GM18511 (cell line): ENCODE results near the gene OR52K1.
"Not testable (repeated sequence)": the region's sequence is repeated elsewhere in the genome, so short reads cannot be mapped to it uniquely, and the experiment has no call there.

ENCODE experiments used
- ATAC-seq: cut with Tn5 transposase; IDR thresholded peaks from one replicate; pipeline ENCODE4 v1.9.1; 2021; ENCODE audit warnings: mild to moderate bottlenecking, moderate library complexity; ENCODE audit not compliant: unreplicated experiment

OR52K1 gene

GRCh38 chr11:4491405-4491804, 9.0 kb downstream of the OR52K1 start:
- not testable (repeated sequence) for ATAC-seq

DNA sequence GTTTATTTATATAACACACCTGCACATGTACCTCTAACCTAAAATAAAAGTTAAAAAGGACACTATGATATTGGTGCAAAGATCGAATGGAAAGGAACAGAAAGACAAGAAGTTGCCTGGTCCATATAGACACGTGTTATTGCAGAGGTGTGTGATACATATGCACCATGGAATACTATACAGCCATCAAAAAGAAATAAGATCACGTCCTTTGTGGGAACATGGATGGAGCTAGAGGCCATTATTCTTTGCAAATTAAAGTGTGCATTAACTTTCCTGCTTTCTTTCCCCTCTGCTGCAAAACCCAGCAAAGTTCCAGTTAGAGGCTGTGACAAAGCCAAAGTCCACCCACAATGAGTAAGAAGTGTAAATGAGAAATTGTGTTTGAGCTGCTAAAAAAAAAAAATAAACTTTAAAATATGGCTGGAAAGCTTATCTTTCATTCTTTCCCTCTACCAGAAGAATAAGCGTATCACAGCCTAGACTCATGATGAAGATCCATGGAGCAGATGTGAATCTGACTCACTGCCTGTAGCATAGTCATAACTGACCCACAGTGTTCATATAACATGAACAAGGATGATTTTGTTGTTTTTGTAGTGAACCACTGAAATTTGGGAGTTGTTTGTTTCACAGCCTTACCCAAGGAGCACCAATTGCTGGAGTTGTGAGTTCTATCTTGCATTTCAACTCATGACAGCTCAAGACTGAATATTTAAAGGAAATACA, 9.6 kb downstream of the OR52K1 start:
- no peak for ATAC-seq

DNA sequence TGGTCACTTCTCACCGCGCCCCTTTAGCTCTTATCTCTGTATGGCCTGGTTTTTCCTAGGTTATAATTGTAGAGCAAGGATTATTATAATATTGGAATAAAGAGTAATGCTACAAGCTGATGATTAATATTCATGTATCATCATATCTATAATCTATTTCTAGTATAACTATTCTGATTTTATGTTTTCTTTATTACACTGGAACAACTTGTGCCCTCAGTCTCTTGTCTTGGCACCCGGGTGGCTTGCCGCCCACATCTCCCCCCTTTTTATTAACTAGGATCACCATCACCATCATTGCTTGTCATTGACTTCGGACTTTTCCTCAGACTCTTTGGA, 11.0 kb downstream of the OR52K1 start:
- no peak for ATAC-seq

- no peak for ATAC-seq
Measured at GRCh38 chr11:4495487-4495886, 13.0 kb downstream of the OR52K1 start.

- no peak for ATAC-seq
Measured at GRCh38 chr11:4495986-4496385, 13.5 kb downstream of the OR52K1 start.

GRCh38 chr11:4496557-4497248, 14.3 kb downstream of the OR52K1 start:
- ATAC-seq, result no peak

- no peak for ATAC-seq
Measured at GRCh38 chr11:4508886-4509285, 26.4 kb downstream of the OR52K1 start.

GRCh38 chr11:4511282-4512245, 29.1 kb downstream of the OR52K1 start:
- ATAC-seq, result no peak

DNA sequence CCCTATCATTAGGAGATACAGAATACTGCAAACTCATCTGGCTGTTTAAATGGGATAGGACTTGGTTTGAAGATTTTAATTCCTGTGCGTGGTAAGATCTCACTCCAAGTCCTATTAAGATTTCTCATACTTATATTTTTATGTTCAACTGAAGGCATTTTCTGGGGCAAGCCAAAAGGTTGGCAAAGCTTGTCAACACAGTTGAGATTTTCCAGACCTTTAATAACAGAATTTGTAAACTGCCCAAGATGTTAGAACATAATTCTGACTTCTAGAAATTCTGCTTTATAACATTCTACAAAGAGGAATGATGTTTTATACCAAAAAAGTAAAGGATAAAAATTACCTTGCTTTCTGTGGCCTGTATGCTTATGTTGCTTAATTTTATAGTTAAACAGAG, 31.8 kb downstream of the OR52K1 start:
- no peak for ATAC-seq

DNA sequence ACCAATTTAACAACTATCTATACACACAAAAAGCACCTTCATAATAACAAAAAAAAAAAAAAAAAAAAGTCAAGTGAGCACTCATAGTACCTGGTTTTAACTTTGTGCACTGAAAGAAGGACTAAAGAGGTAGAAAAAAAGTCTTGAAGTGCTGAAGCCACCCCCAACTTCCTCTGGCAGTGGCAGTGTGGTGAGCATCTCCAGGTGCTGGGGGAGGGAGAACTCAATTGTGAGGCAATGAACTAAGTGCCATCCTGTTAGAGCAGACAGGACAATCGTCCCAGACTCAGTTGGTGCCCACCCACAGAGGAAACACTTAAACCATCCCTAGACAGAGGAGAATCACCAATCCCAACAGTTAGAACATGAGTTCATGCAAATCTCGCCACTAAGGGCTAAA, 39.9 kb downstream of the OR52K1 start:
- no peak for ATAC-seq

DNA sequence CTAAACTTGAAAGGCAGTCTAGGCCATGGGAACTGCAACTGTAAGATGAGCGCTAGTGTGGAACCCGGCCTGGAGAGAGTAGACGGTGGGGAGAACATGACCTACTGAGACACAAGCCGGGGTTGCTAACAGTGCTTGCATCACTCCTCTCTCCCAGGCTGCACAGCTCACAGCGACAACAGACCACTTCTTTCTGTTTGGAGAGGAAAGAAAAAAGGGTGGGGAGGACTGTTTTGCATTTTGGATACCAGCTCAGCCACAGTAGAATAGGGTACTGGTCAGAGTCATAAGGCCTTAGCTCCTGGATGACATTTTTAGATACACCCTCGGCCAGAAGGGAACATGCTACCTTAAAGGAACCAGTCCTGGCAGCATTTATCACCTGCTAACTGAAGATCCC, 40.3 kb downstream of the OR52K1 start:
- ATAC-seq, result no peak

DNA sequence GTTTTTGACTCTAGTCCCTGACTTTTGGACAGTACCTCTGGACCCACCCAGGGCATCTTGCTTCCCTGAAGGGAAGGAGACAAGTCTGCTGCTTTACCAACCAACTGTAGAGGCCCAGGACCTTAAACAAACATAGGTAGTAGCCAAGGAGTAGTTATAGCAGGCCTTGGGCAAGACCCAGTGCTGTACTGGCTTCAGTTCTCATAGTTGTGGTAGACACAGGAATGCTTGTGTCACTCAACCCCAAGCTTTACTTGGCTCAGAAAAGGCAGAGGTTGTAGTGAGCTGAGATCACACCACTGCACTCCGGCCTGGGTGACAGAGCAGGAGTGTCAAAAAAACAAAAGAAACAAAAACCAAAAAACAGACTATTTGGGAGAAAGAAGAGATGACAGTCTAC, 41.2 kb downstream of the OR52K1 start:
- ATAC-seq, result no peak

GRCh38 chr11:4527926-4528325, 45.5 kb downstream of the OR52K1 start:
- ATAC-seq, result no peak

DNA sequence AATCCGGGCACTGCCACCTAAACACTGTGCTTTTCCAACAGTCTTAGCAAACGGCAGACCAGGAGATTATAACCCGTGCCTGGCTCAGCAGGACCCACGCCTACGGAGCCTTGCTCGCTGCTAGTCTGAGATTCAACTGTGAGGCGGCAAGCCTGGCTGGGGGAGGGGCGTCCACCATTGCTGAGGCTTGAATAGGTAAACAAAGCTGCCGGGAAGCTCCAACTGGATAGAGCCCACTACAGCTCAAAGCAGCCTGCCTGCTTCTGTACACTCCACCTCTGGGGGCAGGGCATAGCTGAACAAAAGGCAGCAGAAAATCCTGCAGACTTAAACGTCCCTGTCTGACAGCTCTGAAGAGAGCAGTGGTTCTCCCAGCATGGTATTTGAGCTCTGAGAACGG, 49.2 kb downstream of the OR52K1 start:
- not testable (repeated sequence) for ATAC-seq

GRCh38 chr11:4539603-4540219, 57.3 kb downstream of the OR52K1 start:
- peak; percentile 79 for ATAC-seq

DNA sequence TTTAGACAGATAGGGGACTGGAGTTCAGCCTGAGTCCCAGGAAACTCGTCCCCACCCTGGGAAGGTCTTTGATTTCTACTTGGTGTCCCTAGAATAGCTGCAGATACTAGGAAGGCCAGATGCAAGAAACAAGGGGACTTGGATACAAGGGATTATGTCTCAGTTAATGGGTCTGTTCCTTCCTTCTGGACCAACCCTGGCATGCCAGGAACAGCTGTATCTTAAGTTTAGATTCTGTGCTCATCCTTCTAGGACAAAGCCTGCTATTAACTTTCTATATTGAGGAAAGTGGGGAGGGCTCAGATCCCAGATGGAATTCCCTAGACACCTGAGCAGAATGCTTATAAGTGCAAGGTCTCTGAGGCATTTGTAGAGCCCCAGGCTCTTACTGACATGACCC, 58.6 kb downstream of the OR52K1 start:
- ATAC-seq, result no peak
